A549 (cell line): ENCODE measurements around the gene ERN1. TPM values are rescaled to one million over a fixed set of nuclear protein-coding genes. Genes with fewer than 3 reads are reported as not detected.

Experiments
- ATAC-seq, 2 experiments: fragments of 200-7000 bp in 1 of 2; fragments of >200 bp in 1 of 2; cut with Nextera tagmentation in 1 of 2; cut with Tn5 transposase in 1 of 2; 3 replicates each; pipeline versions ENCODE4 v1.8.0 to v1.9.1; 2018 to 2020; ENCODE audit warnings: mild to moderate bottlenecking in 1 of 2, moderate library complexity in 1 of 2
- CTCF ChIA-PET: fragments of 300-600 bp; sonication (Branson Sonifier 250); formaldehyde crosslinking; extraction: SDS; loops from one replicate; lab custom pipeline; 2021; ENCODE audit warnings: antibody characterized with exemption, inconsistent platforms; lab: Yijun Ruan, JAX
- POLR2A ChIA-PET: fragments of 350-600 bp; formaldehyde crosslinking; extraction: SDS; loops from one replicate; lab custom pipeline; 2021; ENCODE audit warnings: antibody characterized with exemption, inconsistent platforms; lab: Yijun Ruan, JAX
- DNase-seq, 2 experiments: peaks; one replicate each; pipeline versions ENCODE4 v3.0.0 to v3.0.0-alpha.2; 2011 to 2016; ENCODE audit warnings: low read depth in 1 of 2, low spot score in 1 of 2
- FAIRE-seq: peaks from 2 replicates; lab custom pipeline; 2011; peaks lifted over from hg19 to GRCh38; lab: Jason Lieb, UNC
- H3K27ac ChIP-seq, 2 experiments: fragments of >200 bp; sonication (Bioruptor Twin); formaldehyde crosslinking; 3 replicates each; pipeline ENCODE4 v1.5.1; 2016 to 2017
- H3K4me1 ChIP-seq: fragments of >200 bp; sonication (Bioruptor Twin); formaldehyde crosslinking; 3 replicates; pipeline ENCODE4 v1.6.1; 2016
- H3K4me2 ChIP-seq: fragments of >200 bp; sonication (Bioruptor Twin); formaldehyde crosslinking; 3 replicates; pipeline ENCODE4 v1.6.1; 2016
- H3K4me3 ChIP-seq: fragments of >200 bp; sonication (Bioruptor Twin); formaldehyde crosslinking; 3 replicates; pipeline ENCODE4 v1.5.1; 2016
- H3K9me3 ChIP-seq: fragments of >200 bp; sonication (Bioruptor Twin); formaldehyde crosslinking; 3 replicates; pipeline ENCODE4 v1.6.1; 2016
- ATOH8 ChIP-seq: fragments of 250-450 bp; sonication (Bioruptor Pico); IDR thresholded peaks from 2 replicates; pipeline ENCODE4 v1.5.0; 2020; ENCODE audit warnings: low read depth, mild to moderate bottlenecking, moderate library complexity
- BCL3 ChIP-seq: fragments of >200 bp; sonication (Bioruptor Twin); formaldehyde crosslinking; IDR thresholded peaks from 3 replicates; pipeline ENCODE4 v1.6.1; 2016
- BHLHE40 ChIP-seq: IDR thresholded peaks from 2 replicates; pipeline ENCODE4 v1.6.1; 2012; ENCODE audit warnings: low read depth, low read length, inconsistent platforms
- CEBPB ChIP-seq, 2 experiments: fragments of >200 bp in 1 of 2; sonication (Bioruptor Twin) in 1 of 2; formaldehyde crosslinking in 1 of 2; IDR thresholded peaks; 2 replicates each; pipeline ENCODE4 v1.6.1; 2012 to 2016
- EHF ChIP-seq: fragments of 250-450 bp; sonication (Bioruptor Pico); IDR thresholded peaks from 2 replicates; pipeline ENCODE4 v1.5.0; 2020; ENCODE audit warnings: mild to moderate bottlenecking
- EHMT2 ChIP-seq: fragments of 200-600 bp; sonication (generic); IDR thresholded peaks from 2 replicates; pipeline ENCODE4 v1.6.1; 2016; ENCODE audit warnings: antibody characterized with exemption, low read depth, mild to moderate bottlenecking, moderate library complexity
- EP300 ChIP-seq, 2 experiments: fragments of >200 bp; sonication (Bioruptor Twin); formaldehyde crosslinking; IDR thresholded peaks; 2 replicates in 1 of 2; 3 replicates in 1 of 2; pipeline ENCODE4 v1.6.1; 2016 to 2017
- ESRRA ChIP-seq: fragments of 150-350 bp; IDR thresholded peaks from 2 replicates; pipeline ENCODE4 v1.6.1; 2014; ENCODE audit warnings: mild to moderate bottlenecking, low read length, borderline replicate concordance
- FOSL2 ChIP-seq, 2 experiments: fragments of 450-650 bp in 1 of 2; fragments of >200 bp in 1 of 2; sonication (Bioruptor Twin) in 1 of 2; formaldehyde crosslinking; IDR thresholded peaks; 2 replicates each; pipeline versions ENCODE4 v1.5.0 to v1.6.1; 2016 to 2020; ENCODE audit warnings: mild to moderate bottlenecking in 1 of 2, moderate library complexity in 1 of 2
- FOXS1 ChIP-seq: fragments of 250-450 bp; sonication (Bioruptor Pico); IDR thresholded peaks from 2 replicates; pipeline ENCODE4 v1.5.0; 2020; ENCODE audit warnings: mild to moderate bottlenecking, moderate library complexity
- GATA3 ChIP-seq: IDR thresholded peaks from 2 replicates; pipeline ENCODE4 v1.6.1; 2012; ENCODE audit warnings: borderline replicate concordance
- HDAC2 ChIP-seq: fragments of 200-600 bp; sonication (generic); IDR thresholded peaks from 2 replicates; pipeline ENCODE4 v1.6.1; 2016
- HES2 ChIP-seq: fragments of >200 bp; sonication (Bioruptor Twin); formaldehyde crosslinking; IDR thresholded peaks from 2 replicates; pipeline ENCODE4 v1.6.1; 2016
- HEYL ChIP-seq: fragments of 250-450 bp; sonication (Bioruptor Pico); IDR thresholded peaks from 2 replicates; pipeline ENCODE4 v1.8.0; 2021; ENCODE audit warnings: mild to moderate bottlenecking, moderate library complexity
- KDM1A ChIP-seq: fragments of 200-600 bp; sonication (generic); IDR thresholded peaks from 2 replicates; pipeline ENCODE4 v1.6.1; 2016; ENCODE audit warnings: low read depth, mild to moderate bottlenecking
- MAFK ChIP-seq: fragments of 450-650 bp; IDR thresholded peaks from 2 replicates; pipeline ENCODE4 v1.6.1; 2014; ENCODE audit not compliant: partially characterized antibody
- MAX ChIP-seq: IDR thresholded peaks from 2 replicates; pipeline ENCODE4 v1.6.1; 2012
- MYC ChIP-seq: IDR thresholded peaks from 2 replicates; pipeline ENCODE4 v1.6.1; 2012; ENCODE audit warnings: mild to moderate bottlenecking, inconsistent platforms, low read length, improper control_type of control experiment, borderline replicate concordance
- NFE2L2 ChIP-seq: fragments of 150-350 bp; conservative IDR thresholded peaks from 2 replicates; pipeline ENCODE4 v1.6.1; 2014; ENCODE audit warnings: low read length
- NR3C1 ChIP-seq: fragments of >200 bp; sonication (Bioruptor Twin); formaldehyde crosslinking; IDR thresholded peaks from 3 replicates; pipeline ENCODE4 v1.6.1; 2017
- PBX3 ChIP-seq: IDR thresholded peaks from 2 replicates; pipeline ENCODE4 v1.6.1; 2012
- RCOR1 ChIP-seq: fragments of 150-350 bp; IDR thresholded peaks from 2 replicates; pipeline ENCODE4 v1.6.1; 2014; ENCODE audit warnings: antibody characterized with exemption, low read length, low read depth
- RFX5 ChIP-seq: fragments of 450-650 bp; IDR thresholded peaks from 2 replicates; pipeline ENCODE4 v1.7.1; 2014; ENCODE audit warnings: antibody characterized with exemption, mild to moderate bottlenecking, moderate library complexity
- RNF2 ChIP-seq: fragments of 200-600 bp; sonication (generic); IDR thresholded peaks from 2 replicates; pipeline ENCODE4 v1.6.1; 2016; ENCODE audit warnings: low read depth, mild to moderate bottlenecking, antibody characterized with exemption, moderate library complexity, borderline replicate concordance
- SMC3 ChIP-seq: fragments of >200 bp; sonication (Bioruptor Twin); formaldehyde crosslinking; IDR thresholded peaks from 3 replicates; pipeline ENCODE4 v1.6.1; 2018; ENCODE audit warnings: inconsistent platforms
- TP53 ChIP-seq: fragments of 250-450 bp; sonication (Bioruptor Pico); IDR thresholded peaks from 2 replicates; pipeline ENCODE4 v1.5.0; 2021; ENCODE audit warnings: mild to moderate bottlenecking, moderate library complexity
- ZFP36 ChIP-seq: fragments of 450-650 bp; IDR thresholded peaks from 2 replicates; pipeline ENCODE4 v1.6.1; 2014; ENCODE audit warnings: borderline replicate concordance; ENCODE audit not compliant: partially characterized antibody
- ZSCAN20 ChIP-seq: fragments of 250-450 bp; sonication (Bioruptor Pico); IDR thresholded peaks from 2 replicates; pipeline ENCODE4 v1.8.0; 2022; ENCODE audit warnings: mild to moderate bottlenecking, moderate library complexity
- WGBS: methylation state at CpG from one replicate; pipeline ENCODE4 v1.1.6; 2017; ENCODE audit errors: missing lambda C conversion rate; 5-methylcytosine and 5-hydroxymethylcytosine counted together
- polyA plus RNA-seq, 4 experiments: library from polyadenylated mRNA; depleted of rRNA in 3 of 4; stranded (reverse); fragments of >200 nt; fragmentation: RNase III in 1 of 4; extraction: RNeasy Plus Mini Kit Qiagen cat#74134 plus additional on column Dnase treatment in 1 of 4; gene quantifications; 2 replicates in 3 of 4; 3 replicates in 1 of 4; pipeline ENCODE4 v1.2.3, GENCODE V29; 2011 to 2017

The ERN1 gene
- polyA plus RNA-seq, 2 of the 4 experiments (the other 2 are of a cell fraction), result 4.1 to 19.8 TPM

- peaks cover 19% of the 10 kb centered on the region; the same call in 2 of the 3 replicates for H3K4me1 ChIP-seq
- peak overlapping the region in 1 of 2 experiments; percentile 8; a peak in 1 of 6 replicates for H3K27ac ChIP-seq
- no peak overlapping the region for H3K4me3 ChIP-seq
- FAIRE-seq, result no peak
- TF ChIP-seq BHLHE40, result no peak
- TF ChIP-seq PBX3, result no peak
- no peak for TF ChIP-seq ZSCAN20 (CRISPR knock-in tag)
- TF ChIP-seq SMC3, result no peak
- no peak for TF ChIP-seq NR3C1
- no peak for TF ChIP-seq EHMT2
- TF ChIP-seq NFE2L2, result no peak
- no peak for TF ChIP-seq HES2
- no peak for TF ChIP-seq BCL3
- TF ChIP-seq RCOR1, result no peak
- TF ChIP-seq EHF, result no peak
- no peak for TF ChIP-seq KDM1A
- no peak for TF ChIP-seq EP300 (IDR thresholded peaks at IDR 0.05)
- TF ChIP-seq MYC, result no peak
- 98% methylated on average over 1 of the region's 1 CpG for WGBS
- ChIA-PET POLR2A (no interaction called here), CTCF (interaction anchor here (1.0 to 2.8 kb wide), 3 partner anchors 15 to 232 kb away, joined by 3 to 11 read pairs (median 4); partner anchors contain the start of gene GH1)
- ATAC-seq, result no peak
- H3K4me2 ChIP-seq, result no peak overlapping the region
- no peak for DNase-seq
- H3K9me3 ChIP-seq, result no peaks in the 10 kb centered on the region
These were observed 21.0 kb upstream of the ERN1 start for GRCh38 chr17:64151016-64151368.

- Histone ChIP-seq H3K27ac (peak overlapping the region; percentile 8 to 44; a peak in 2 of 6 replicates), H3K4me1 (peaks cover 19% of the 10 kb centered on the region; the same call in 2 of the 3 replicates), H3K9me3 (no peaks in the 10 kb centered on the region), H3K4me3 (no peak overlapping the region), H3K4me2 (no peak overlapping the region; the same call in 2 of the 3 replicates)
- 78% methylated on average over 5 of the region's 5 CpGs for WGBS
- TF ChIP-seq CEBPB (IDR thresholded peaks at IDR 0.05), result peak; percentile 86 to 91
- TF ChIP-seq ESRRA, result no peak
- TF ChIP-seq HES2, result peak; percentile 64; the same call in 1 of the 2 replicates
- no peak for TF ChIP-seq GATA3
- TF ChIP-seq BHLHE40, result no peak
- CTCF ChIA-PET, result interaction anchor here (0.6 to 3.1 kb wide), 12 partner anchors 10 to 270 kb away, joined by 3 to 24 read pairs (median 4); partner anchors contain the start of gene GH1
- no peak for ATAC-seq
- POLR2A ChIA-PET, result no interaction called here
- DNase-seq, result peak in 1 of 2 experiments; percentile 27
- no peak for FAIRE-seq
These were observed 20.5 kb upstream of the ERN1 start for GRCh38 chr17:64150237-64151015.

GRCh38 chr17:64149196-64149595, 19.3 kb upstream of the ERN1 start:
- H3K4me3 ChIP-seq, result no peak overlapping the region
- peak overlapping the region in 1 of 2 experiments; percentile 98; a peak in 4 of 6 replicates for H3K27ac ChIP-seq
- DNase-seq, result no peak
- no peak overlapping the region for H3K4me2 ChIP-seq
- WGBS, result 97% methylated on average over 6 of the region's 6 CpGs
- no peak for FAIRE-seq
- no peaks in the 10 kb centered on the region for H3K9me3 ChIP-seq
- POLR2A ChIA-PET, result interaction anchor here (2.5 kb wide), 1 partner anchor 133 kb away, joined by 10 read pairs; no protein-coding TSS in a partner anchor
- peaks cover 27% of the 10 kb centered on the region; the same call in 2 of the 3 replicates for H3K4me1 ChIP-seq
- CTCF ChIA-PET, result interaction anchor here (0.6 to 9.5 kb wide), 19 partner anchors 9 to 271 kb away, joined by 3 to 105 read pairs (median 4); partner anchors contain the start of genes CSHL1 and ERN1
- no peak for ATAC-seq
- TF ChIP-seq EHMT2, result no peak
- TF ChIP-seq RFX5, result no peak
- no peak for TF ChIP-seq RNF2
- no peak for TF ChIP-seq BCL3
- no peak for TF ChIP-seq ATOH8 (CRISPR knock-in tag)
- TF ChIP-seq TP53 (CRISPR knock-in tag), result no peak
- TF ChIP-seq FOXS1 (CRISPR knock-in tag), result no peak
- no peak for TF ChIP-seq HDAC2
- TF ChIP-seq BHLHE40, result no peak
- TF ChIP-seq FOSL2 (IDR thresholded peaks at IDR 0.05), result no peak
- no peak for TF ChIP-seq FOSL2 (CRISPR knock-in tag; IDR thresholded peaks at IDR 0.05)
- no peak for TF ChIP-seq MAX
- no peak for TF ChIP-seq MAFK
- no peak for TF ChIP-seq ZFP36
- TF ChIP-seq HEYL (CRISPR knock-in tag), result no peak
